GM13976 (cell line): ENCODE data around the gene ERGIC3.

Experiments
- DNase-seq: peaks from one replicate; pipeline ENCODE4 v3.0.0; 2012; ENCODE audit warnings: low spot score
- in situ Hi-C: fragments of 300-500 bp; cut with MboI; formaldehyde crosslinking; loops from one replicate; pipeline ENCODE4 v1.12.0; 2022; ENCODE audit warnings: low sequenced_read_pairs, mixed read lengths, inconsistent platforms; ENCODE audit not compliant: unreplicated experiment
- TF ChIP-seq, protein P1 (sequence below): IDR thresholded peaks from 2 replicates; pipeline ENCODE4 v1.5.1; 2012; ENCODE audit warnings: borderline replicate concordance, mild to moderate bottlenecking; ENCODE audit not compliant: insufficient read depth; ENCODE audit errors: extremely low read depth, missing control alignments, control extremely low read depth

Gene ERGIC3

DNA sequence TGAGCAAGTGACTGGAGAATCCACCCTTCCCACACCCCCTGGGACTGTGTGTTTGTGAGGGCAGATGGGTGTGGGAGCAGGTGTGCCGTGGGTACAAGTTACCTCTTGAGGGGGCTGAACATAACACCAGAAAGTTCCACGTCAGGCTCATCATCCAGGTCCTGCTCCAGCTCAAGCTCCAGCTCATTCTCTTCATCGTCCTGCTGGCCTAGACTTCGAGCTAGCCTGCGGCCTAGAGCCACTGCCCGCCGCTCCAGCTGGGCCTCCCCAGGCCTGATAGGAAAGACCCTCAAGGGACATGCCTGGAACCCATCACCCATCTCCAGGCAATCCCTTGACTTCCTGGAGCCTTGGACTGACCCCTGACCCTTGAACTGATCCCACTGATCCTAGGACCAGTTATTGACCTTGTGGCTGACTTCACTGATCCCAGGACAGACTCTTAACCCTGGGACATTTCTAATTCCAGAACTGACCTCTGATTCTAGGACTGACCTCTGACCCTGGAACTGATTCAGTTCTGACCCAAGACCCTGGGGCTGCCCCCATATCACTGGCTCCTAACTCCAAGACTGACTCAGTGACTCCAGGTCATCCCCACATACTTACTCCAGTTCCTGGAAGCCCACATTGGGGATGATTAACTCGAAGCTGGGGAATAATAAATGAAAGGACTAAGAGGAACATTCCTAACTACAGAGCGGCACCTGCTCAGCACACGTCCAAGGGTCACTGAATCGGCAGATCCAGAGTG, 62.0 kb downstream of the ERGIC3 start:
- TF ChIP-seq, protein P1, sequence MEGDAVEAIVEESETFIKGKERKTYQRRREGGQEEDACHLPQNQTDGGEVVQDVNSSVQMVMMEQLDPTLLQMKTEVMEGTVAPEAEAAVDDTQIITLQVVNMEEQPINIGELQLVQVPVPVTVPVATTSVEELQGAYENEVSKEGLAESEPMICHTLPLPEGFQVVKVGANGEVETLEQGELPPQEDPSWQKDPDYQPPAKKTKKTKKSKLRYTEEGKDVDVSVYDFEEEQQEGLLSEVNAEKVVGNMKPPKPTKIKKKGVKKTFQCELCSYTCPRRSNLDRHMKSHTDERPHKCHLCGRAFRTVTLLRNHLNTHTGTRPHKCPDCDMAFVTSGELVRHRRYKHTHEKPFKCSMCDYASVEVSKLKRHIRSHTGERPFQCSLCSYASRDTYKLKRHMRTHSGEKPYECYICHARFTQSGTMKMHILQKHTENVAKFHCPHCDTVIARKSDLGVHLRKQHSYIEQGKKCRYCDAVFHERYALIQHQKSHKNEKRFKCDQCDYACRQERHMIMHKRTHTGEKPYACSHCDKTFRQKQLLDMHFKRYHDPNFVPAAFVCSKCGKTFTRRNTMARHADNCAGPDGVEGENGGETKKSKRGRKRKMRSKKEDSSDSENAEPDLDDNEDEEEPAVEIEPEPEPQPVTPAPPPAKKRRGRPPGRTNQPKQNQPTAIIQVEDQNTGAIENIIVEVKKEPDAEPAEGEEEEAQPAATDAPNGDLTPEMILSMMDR: no peak
- DNase-seq: no peak
- in situ Hi-C loops: no loop called here

DNA sequence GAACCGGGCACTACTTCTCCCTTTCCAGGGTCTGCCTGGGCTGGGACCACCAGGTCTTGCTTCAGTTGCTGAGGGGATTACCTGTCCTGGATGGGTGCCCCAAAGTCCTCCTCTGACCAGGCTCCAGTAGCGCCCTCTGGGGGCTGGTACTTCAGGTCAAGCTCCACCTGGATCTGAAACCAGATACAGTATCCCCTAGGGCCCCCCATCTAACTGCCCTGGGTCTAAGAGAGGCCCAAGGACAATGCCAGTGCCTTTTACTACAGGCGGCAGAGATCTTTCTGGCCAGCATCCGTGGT, 62.5 kb downstream of the ERGIC3 start:
- no peak for DNase-seq
- TF ChIP-seq, protein P1: peak; percentile 20
- in situ Hi-C loops: no loop called here

DNA sequence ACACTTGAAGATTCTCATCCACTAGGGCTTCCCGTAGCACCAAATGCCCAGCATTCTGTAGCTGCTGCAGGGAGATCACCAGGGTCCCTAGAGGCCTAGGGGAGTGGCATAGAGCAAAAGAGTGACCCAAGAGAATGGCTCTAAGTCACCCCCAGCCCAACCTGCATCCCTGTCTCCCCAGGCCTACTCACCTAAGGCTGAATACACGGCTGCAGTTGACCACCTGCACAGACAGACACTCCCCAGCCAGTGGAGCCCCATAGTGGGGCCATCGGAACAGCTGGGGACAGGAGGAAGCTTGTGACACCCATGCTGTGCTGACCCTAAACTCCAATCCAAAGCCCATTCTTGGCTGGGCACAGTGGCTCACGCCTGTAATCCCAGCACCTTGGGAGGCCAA, 64.2 kb downstream of the ERGIC3 start:
- DNase-seq: no peak
- in situ Hi-C loops: no loop called here
- TF ChIP-seq, protein P1: no peak
